Loucy (cell line): Measurements from ENCODE around the gene FEZ2.

ENCODE experiments used
- H2AFZ ChIP-seq: fragments of 200-600 bp; sonication (generic); 2 replicates; pipeline ENCODE4 v1.6.0; 2016; ENCODE audit warnings: antibody characterized with exemption, mild to moderate bottlenecking, low read length, moderate library complexity
- H3F3A ChIP-seq: fragments of 200-600 bp; 2 replicates; pipeline ENCODE4 v1.6.0; 2016; ENCODE audit warnings: antibody characterized with exemption, low read depth, mild to moderate bottlenecking
- H3K27me3 ChIP-seq: fragments of 200-600 bp; sonication (generic); 2 replicates; pipeline ENCODE4 v1.6.1; 2014; ENCODE audit warnings: low read length, mild to moderate bottlenecking; ENCODE audit not compliant: insufficient read depth, poor library complexity, severe bottlenecking
- H3K36me3 ChIP-seq: fragments of 200-600 bp; sonication (generic); 2 replicates; pipeline ENCODE4 v1.6.1; 2016; ENCODE audit warnings: low read length; ENCODE audit not compliant: insufficient read depth
- H3K4me1 ChIP-seq: fragments of 200-600 bp; sonication (generic); 2 replicates; pipeline ENCODE4 v1.5.1; 2014; ENCODE audit warnings: low read length, mild to moderate bottlenecking; ENCODE audit not compliant: insufficient read depth, poor library complexity, severe bottlenecking
- H3K4me2 ChIP-seq: fragments of 200-600 bp; sonication (generic); 2 replicates; pipeline ENCODE4 v1.6.0; 2014; ENCODE audit warnings: antibody characterized with exemption, low read length, low read depth, mild to moderate bottlenecking; ENCODE audit not compliant: poor library complexity, severe bottlenecking
- H3K4me3 ChIP-seq: fragments of 200-600 bp; sonication (generic); 2 replicates; pipeline ENCODE4 v1.5.1; 2014; ENCODE audit warnings: low read length, mild to moderate bottlenecking, mixed read lengths; ENCODE audit not compliant: poor library complexity, severe bottlenecking
- H3K79me2 ChIP-seq: fragments of 200-600 bp; sonication (generic); 2 replicates; pipeline ENCODE4 v1.6.1; 2014; ENCODE audit warnings: low read length; ENCODE audit not compliant: insufficient read depth
- H3K9ac ChIP-seq: fragments of 200-600 bp; sonication (generic); 2 replicates; pipeline ENCODE4 v1.6.0; 2014; ENCODE audit warnings: mild to moderate bottlenecking, low read depth, low read length, moderate library complexity; ENCODE audit not compliant: poor library complexity, severe bottlenecking
- H3K9me2 ChIP-seq: fragments of 200-600 bp; sonication (generic); replicated peaks from 2 replicates; pipeline ENCODE4 v1.6.1; 2016; ENCODE audit warnings: low read depth, low read length, mixed read lengths
- H3K9me3 ChIP-seq: fragments of 200-600 bp; sonication (generic); 2 replicates; pipeline ENCODE4 v1.6.1; 2014; ENCODE audit warnings: mild to moderate bottlenecking, antibody characterized with exemption, low read length, low read depth; ENCODE audit not compliant: insufficient read depth
- H4K20me1 ChIP-seq: fragments of 200-600 bp; sonication (generic); 2 replicates; pipeline ENCODE4 v1.6.0; 2014; ENCODE audit warnings: antibody characterized with exemption, low read length, mild to moderate bottlenecking; ENCODE audit not compliant: insufficient read depth, poor library complexity, severe bottlenecking
- EZH2phosphoT487 ChIP-seq: fragments of 200-600 bp; IDR thresholded peaks from 2 replicates; pipeline ENCODE4 v1.6.1; 2018; ENCODE audit warnings: antibody characterized with exemption, mild to moderate bottlenecking, moderate library complexity, borderline replicate concordance
- TF ChIP-seq, protein P1 (sequence below): fragments of 200-600 bp; sonication (generic); conservative IDR thresholded peaks from 2 replicates; pipeline ENCODE4 v1.5.1; 2014; ENCODE audit warnings: mild to moderate bottlenecking, antibody characterized with exemption, low read length

FEZ2 gene

DNA sequence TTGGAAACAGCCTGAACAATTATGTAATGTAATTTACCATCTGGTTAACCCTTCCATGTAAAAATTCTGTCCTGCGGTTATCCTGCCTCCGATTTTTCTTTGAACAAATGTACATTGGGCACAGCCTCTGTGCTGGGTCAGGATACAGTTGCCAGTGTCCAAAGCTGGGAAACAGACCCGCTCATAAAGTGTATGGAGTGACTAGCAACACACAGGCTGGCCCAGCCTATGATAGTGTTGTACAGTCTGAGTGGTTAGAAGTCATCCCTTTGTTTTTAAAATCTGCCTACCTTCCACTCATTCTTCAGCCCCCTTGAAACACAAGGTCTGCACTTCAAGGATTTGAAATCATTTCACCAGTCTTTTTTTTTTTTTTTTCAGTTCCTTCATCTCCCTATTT, 50.1 kb downstream of the FEZ2 start:
- H3K4me3 ChIP-seq = no peak overlapping the region
- H2AFZ ChIP-seq = no peak overlapping the region
- peaks cover 28% of the 10 kb centered on the region; the same call in 1 of the 2 replicates for H3K36me3 ChIP-seq
- no peaks in the 10 kb centered on the region for H3K9me3 ChIP-seq
- peaks cover 4% of the 10 kb centered on the region for H3K4me1 ChIP-seq
- TF ChIP-seq, protein P1, sequence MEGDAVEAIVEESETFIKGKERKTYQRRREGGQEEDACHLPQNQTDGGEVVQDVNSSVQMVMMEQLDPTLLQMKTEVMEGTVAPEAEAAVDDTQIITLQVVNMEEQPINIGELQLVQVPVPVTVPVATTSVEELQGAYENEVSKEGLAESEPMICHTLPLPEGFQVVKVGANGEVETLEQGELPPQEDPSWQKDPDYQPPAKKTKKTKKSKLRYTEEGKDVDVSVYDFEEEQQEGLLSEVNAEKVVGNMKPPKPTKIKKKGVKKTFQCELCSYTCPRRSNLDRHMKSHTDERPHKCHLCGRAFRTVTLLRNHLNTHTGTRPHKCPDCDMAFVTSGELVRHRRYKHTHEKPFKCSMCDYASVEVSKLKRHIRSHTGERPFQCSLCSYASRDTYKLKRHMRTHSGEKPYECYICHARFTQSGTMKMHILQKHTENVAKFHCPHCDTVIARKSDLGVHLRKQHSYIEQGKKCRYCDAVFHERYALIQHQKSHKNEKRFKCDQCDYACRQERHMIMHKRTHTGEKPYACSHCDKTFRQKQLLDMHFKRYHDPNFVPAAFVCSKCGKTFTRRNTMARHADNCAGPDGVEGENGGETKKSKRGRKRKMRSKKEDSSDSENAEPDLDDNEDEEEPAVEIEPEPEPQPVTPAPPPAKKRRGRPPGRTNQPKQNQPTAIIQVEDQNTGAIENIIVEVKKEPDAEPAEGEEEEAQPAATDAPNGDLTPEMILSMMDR = no peak
- no peak for TF ChIP-seq EZH2phosphoT487
- no peaks in the 10 kb centered on the region for H3K27me3 ChIP-seq
- no peaks in the 10 kb centered on the region for H3F3A ChIP-seq
- no peak overlapping the region for H3K9ac ChIP-seq
- H3K4me2 ChIP-seq = no peak overlapping the region
- no peaks in the 10 kb centered on the region for H3K9me2 ChIP-seq
- H3K79me2 ChIP-seq = no peaks in the 10 kb centered on the region
- H4K20me1 ChIP-seq = no peaks in the 10 kb centered on the region

DNA sequence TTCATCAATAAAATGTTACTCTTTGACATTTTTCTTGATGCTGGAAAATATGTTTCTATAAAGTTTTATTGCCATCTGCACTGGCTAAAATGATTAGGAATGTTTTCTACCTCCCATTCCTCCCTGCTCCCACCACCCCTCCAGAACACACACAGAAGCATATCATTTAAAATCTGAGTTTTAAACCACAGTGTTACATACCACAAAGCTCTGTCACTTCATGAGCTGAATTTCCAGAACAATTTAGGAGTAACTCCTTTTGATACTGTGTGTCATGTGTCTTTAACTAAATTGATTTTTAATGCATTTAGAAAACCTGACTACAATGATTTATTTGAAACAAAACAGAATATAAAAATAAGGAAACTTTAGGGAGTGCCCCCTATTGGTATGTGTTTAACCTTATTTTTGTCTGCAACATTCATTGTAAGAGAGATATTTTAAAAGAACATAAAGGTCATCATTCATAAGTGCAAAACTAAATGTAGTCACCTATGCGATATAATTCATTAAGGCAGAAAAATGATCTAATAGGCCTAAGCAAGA, 52.0 kb downstream of the FEZ2 start:
- H3F3A ChIP-seq = no peaks in the 10 kb centered on the region
- no peaks in the 10 kb centered on the region for H3K9me2 ChIP-seq
- TF ChIP-seq, protein P1 = 0 out of 2 replicates have a peak, but pooled peaks have one; percentile 26
- TF ChIP-seq EZH2phosphoT487 = no peak
- no peak overlapping the region for H3K4me3 ChIP-seq
- peaks cover 11% of the 10 kb centered on the region; the same call in 1 of the 2 replicates for H3K36me3 ChIP-seq
- H3K4me1 ChIP-seq = peaks cover 4% of the 10 kb centered on the region
- no peaks in the 10 kb centered on the region for H3K79me2 ChIP-seq
- no peak overlapping the region for H3K4me2 ChIP-seq
- H3K27me3 ChIP-seq = no peaks in the 10 kb centered on the region
- no peak overlapping the region for H2AFZ ChIP-seq
- H4K20me1 ChIP-seq = no peaks in the 10 kb centered on the region
- no peak overlapping the region for H3K9ac ChIP-seq
- no peaks in the 10 kb centered on the region for H3K9me3 ChIP-seq

DNA sequence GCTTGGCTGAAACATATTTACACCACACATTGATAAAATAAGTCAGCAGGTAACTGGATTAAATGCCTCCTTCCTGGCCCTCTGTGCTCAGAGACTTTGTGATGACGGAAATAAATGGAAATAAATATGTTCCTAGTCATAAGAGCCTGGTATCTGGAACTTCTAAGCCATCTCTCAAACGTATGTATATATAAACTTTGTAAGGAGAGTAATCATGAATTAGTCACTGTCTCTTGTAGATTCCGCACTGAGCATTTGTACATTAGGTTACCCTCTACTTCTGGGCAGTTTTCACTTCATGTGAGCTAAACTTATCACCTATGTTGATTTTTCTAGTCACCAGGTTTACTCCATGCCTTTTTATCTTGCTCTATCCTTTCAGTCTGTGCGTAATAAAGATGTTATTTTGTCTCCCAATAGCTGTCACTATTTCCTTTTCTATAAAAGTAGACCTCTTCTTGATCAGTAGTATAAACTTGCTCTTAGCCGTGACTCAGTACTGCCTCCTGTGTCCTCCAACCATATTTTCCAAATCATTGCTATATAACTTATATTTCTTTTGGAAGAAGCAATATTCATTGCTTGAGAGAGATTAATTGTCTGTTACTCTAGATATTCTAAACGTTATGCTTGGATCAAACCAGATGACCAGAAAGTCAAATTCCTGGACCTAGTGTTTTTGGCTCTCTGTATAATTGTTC, 53.2 kb downstream of the FEZ2 start:
- Histone ChIP-seq H4K20me1 (no peaks in the 10 kb centered on the region), H3K9ac (no peak overlapping the region), H3K4me3 (no peak overlapping the region), H3K9me2 (no peaks in the 10 kb centered on the region), H3K36me3 (peaks cover 10% of the 10 kb centered on the region; the same call in 1 of the 2 replicates), H3K79me2 (no peaks in the 10 kb centered on the region), H3K9me3 (no peaks in the 10 kb centered on the region), H3F3A (no peaks in the 10 kb centered on the region), H3K4me1 (peaks cover 4% of the 10 kb centered on the region), H3K27me3 (no peaks in the 10 kb centered on the region), H3K4me2 (no peak overlapping the region), H2AFZ (no peak overlapping the region)
- TF ChIP-seq EZH2phosphoT487 = no peak
- TF ChIP-seq, protein P1 = peak; percentile 55
